HUDEP-2 (cell line): ENCODE measurements around the gene AP3D1.
A peak's percentile ranks its signal among the peaks of the same experiment; 100 is the strongest.
"Not testable (repeated sequence)": the region's sequence is repeated elsewhere in the genome, so short reads cannot be mapped to it uniquely, and the experiment has no call there.

Experiments
- DNase-seq, 76 experiments: peaks; one replicate each; lab custom pipeline; 2025; ENCODE audit not compliant: unreplicated experiment in 76 of 76; lab: John Stamatoyannopoulos, UW

Gene AP3D1

DNA sequence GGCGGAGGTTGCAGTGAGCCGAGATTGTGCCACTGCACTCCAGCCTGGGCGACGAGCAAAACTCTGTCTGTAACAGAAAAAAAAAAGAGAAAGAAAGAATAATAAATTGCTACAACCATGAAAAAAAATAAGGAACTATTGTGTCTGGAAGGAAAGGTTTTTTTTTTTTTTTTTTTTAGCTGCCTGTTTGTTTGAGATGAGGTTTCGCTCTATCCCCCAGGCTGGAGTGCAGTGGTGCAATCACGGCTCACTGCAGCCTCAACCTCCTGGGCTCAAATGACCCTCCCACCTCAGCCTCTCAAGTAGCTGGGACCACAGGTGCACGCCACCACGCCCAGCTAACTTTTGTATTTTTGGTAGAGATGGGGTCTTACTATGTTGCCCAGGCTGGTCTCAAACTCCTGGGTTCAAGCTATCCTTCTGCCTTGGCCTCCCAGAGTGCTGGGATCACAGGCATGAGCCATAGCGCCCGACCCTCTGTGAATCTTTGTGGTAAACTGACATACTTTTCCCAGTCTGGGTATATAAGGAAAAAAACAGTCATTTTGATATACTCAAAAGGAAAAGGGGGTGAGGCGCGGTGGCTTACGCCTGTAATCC is 59.3 kb downstream of the AP3D1 start:
- not testable (repeated sequence) for DNase-seq

DNA sequence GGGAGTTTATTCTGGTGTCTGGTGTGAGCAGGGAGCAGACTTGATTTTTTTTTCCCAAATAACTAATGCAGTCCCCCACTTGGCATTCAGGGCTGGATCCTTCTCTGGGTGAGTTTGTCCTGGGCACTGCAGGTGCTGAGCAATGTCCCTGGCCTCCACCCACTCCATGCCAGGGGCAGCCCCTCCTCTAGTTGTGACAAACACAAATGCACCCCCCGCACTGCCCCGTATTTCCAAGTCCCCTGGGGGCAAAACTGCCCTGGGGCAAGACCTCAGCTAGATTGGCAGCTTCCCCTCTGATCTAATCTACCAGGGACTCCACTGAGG is 61.7 kb downstream of the AP3D1 start:
- DNase-seq: no peak

DNA sequence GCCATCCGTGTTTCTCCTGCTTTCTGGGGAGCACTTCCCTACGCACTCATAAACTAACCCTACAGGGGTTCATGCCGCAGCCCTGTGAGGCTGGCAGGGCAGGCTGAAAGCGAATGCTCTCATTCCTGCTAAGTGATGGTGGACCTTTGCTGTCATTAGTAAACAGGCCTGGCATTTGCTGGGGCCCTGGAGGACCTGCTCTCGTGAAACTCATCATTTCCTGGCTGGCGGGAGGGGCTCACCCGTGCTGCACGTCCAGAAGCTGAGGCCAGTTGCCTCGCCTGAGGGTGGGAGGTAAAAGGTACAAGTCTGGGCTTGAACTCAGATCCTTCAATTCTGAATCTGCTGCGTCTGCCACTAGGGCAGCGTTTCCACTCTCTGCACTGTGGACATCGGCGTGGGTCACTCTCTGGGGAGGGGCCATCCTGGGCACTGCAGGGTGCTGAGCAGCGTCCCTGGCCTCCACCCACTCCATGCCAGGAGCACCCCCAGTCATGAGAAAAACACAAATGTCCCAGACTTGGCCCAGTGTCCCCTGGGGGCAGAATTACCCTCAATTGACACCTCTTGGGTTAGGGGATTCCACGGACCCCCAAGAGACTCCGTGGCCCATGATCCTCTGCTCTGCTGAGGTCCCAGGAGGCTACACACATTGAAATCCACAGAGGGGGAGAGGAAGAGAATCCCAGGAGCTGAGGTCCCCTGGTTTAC is 62.2 kb downstream of the AP3D1 start:
- no peak for DNase-seq

DNA sequence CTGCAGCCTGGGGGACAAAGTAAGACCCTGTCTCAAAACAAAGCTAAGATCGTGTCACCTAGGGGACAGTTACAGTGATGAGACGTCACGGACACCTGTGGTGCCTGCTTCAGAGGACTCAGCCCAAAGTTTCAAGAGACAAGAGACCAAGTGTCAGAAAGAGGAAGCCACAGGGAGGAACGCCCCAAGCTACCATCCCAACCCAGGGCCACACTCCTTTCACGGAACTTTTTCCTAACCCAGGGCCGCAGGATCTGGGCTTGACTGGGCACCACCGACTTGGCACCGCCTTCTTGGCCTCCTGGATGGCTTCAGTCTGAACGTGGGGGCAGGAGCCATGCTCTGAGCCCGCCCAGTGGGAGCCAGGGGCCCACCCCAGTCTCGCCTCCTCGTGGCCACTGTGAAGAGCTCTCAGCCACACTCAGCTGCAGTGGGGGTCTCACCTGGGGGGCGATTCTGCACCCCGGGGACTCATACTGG is 63.7 kb downstream of the AP3D1 start:
- DNase-seq: no peak

DNA sequence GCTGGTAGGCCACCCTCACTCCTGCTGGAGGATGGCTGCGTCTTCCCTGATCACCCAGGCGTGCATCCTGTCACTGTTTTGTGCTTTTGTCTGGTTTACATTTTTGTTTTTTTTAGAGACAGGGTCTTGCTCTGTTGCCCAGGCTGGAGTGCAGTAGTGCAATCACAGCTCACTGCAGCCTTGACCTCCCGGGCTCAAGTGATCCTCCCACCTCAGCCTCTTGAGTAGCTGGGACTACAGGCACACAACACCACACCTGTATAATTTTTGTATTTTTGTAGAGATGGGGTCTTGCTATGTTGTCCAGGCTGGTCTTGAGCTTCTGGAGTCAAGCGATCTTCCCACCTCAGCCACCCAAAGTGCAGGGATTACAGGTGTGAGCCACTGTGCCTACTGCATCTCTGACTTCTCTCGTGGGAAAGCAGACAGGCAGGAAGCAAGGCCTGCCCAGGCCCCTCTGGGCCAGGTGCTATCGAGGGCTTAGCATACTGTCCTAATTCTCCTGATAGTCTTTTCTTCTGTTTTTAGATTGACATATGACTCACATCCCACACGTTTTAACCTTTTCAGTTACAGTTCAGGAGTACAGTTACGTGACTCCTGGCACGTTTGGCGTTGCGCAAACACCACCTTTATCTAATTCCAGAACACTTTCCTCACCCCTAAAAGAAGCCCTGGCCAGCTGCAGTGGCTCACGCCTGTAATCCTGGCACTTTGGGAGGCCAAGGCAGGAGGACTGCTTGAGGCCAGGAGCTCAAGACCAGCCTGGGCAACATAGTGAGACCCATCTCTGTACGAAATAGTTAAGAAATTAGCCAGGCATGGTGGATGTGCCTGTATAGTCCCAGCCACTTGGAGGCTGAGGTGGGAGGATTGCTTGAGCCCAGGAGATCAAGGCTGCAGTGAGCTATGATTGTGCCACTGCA is 64.4 kb downstream of the AP3D1 start:
- not testable (repeated sequence) for DNase-seq

DNA sequence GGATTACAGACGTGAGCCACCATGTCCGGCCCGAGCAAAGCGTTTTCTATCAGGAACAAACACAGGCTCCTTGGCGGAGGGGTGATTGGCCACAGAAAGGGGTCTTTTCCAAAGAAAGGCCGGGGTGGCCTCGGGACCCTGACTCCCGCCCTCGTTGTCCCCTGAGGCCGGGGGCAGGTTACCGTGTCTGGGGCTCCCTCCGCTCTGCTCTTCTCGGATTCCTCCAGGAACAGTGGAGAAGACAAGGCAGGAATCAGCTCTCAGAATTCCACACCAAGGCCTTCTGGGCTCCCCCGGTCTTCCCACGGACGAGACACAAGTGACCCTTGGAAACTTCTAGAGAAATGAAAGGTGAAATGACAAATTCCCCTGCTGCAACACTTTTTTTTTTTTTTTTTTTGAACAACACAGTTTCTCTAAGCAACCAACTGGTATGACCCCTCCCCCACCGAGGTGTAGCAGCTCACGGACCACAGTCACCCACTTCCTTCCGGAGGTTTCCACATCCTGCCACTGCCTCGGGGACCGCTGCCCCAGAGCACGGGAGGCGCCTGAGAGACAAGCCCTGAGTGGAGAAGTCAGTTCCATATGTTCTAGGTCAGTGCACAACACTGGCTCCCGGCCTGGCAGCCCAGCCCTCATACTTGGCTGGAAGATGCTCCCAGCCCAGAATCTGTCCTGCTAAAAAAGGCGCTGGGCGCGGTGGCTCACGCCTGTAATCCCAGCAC is 66.2 kb downstream of the AP3D1 start:
- DNase-seq: peak in 2 of 76 experiments; percentile 11 to 27

DNA sequence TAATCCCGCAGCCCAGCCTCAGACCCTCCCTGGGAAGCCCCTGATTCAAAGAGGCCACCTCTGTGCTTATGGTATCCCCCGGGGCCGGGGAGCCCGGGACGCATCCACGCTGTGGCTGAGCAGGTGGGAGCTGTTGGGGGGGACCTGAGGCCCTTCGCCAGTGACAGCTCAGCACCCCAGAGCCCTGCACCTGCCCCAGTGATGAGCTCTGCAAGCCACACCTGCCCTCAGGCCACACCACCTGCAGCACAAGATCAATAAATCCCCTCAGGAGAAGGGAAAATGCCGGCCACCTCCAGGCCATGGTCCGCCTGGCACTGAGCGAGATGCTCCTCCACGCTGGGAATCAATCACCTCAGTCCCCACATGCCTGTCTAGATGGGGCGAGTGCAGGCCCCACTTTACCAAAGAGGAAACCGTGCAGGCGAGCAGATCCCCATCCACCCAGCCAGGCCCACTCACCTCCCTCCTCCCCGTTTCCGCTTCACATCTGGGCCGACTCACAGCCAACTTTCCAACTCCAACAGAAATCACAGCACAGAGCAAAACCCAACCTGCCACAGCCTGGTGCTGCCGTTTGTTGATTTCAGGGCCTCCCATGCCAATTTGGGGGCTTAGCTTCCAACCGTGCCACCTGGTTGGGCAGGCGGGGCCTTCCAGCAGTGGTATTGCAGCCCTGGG is 68.1 kb downstream of the AP3D1 start:
- no peak for DNase-seq

DNA sequence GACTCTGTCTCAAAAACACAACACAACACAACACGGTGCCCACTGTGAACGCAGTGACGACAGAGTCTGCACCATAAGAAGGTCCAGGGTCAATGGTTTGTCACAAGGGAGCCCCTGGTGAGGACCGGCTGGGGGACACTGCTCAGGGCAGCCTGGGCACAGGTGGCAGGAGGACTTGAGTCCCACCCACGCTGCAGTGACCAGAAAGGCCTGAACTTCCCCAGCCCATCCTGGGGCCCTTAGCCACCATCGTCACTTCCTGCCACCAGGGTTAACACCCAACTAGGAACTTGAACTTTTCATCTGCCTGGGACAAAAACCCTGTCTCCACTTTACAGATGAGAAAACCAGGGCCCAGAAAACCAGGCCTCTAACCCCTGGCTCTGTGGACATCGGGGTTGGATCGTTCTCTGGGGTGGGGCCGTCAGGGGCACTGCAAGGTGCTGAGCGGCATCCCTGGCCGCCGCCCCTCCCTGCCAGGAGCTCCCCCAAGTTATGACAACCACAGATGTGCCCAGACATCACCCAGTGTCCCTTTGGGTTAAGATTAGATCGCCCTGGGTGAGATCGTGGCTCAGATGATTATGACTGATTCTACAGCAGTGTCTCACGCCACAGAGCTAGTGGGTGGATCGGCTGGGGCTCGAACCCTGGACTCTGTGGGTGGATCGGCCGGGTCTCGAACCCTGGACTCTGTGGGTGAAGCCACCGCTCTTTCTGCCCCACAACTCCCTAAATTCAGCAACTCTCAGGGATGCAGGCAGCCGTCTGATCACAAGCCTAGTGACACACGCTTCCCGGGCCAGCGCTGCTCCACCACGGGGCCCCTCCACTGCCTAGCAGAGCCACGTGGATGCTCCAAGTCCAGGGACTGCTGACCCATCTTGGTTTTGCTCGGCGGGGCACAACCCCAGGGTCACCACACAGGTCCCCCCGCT is 69.2 kb downstream of the AP3D1 start:
- no peak for DNase-seq

DNA sequence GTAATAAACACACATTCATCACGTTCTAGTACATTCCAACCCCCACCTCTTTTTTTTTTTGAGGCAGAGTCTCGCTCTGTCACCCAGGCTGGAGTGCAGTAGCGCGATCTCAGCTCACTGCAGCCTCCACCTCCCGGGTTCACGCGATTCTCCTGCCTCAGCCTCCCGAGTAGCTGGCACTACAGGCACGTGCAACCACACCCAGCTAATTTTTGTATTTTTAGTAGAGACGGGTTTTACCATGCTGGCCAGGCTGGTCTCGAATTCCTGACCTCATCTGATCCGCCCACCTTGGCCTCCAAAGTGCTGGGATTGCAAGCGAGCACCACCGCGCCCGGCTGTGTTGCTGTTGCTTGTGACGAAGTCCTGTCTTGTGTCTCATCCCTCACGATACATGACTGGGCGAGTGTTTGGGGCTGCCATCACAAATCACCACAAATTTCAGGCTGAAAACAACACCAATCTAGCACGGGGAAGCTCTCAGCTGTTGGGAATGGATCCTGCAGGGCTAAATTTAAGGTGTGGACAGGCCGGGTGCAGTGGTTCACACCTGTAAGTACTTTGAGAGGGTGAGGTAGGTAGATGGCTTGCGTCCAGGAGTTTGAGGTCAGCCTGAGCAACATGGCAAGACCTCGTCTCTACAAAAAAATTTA is 70.9 kb downstream of the AP3D1 start:
- DNase-seq: no peak

DNA sequence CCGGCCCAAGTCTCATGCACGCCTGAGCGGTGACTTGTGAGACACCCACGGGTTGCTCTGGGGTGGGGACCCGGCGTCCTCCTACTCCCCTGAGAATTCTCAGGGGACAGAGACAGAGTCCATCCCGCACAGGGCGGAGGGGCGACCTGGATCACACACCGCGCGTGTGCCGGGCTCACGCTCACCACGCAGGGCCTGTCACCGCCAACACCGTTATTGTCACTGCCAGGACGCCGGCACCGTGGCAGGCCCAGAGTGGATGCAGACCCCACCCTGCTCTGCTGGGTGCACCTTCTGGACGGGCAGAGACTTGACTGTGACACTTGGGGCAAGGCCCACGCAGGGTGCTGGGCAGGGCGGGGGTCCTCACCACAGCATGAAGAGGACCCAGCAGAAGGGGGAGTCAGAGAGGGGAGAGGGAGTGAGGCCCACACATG is 71.5 kb downstream of the AP3D1 start:
- DNase-seq: no peak

DNA sequence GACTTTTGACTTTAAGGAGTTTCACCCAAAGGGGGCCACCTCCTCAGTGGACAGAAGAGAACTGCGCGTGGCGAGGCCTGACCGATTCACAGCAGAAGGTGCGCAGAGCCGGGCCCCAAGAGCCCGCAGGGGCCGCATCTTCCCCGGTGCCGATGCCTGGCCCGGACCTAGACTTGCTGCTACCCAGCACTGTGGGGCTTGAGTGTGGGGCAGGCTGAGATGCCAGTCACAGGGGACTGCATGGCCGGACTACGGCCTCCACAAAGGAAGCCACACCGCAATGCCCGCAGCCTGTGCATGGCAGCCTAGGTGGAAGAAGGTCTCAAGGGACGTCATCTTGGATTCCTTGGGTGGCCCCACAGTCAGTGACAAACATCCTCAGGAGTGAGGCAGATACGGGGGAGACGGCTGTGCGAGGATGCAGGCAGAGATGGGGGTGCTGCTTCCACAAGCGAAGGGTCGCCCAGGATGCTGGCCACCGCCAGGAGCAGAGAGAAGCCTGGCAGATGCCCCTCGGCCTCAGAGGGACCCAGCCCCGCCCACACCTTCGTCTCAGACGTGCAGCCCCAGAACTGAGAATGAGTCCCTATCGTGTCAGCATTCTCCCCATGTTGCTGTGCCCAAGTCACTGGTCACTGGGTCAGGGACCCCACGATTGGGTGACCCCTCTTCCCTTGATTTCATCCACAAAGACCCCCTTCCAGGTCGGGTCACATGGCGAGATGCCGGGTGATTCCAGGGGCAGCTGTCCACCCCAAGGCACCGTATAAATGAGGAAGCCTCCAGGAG is 72.1 kb downstream of the AP3D1 start:
- DNase-seq: no peak

DNA sequence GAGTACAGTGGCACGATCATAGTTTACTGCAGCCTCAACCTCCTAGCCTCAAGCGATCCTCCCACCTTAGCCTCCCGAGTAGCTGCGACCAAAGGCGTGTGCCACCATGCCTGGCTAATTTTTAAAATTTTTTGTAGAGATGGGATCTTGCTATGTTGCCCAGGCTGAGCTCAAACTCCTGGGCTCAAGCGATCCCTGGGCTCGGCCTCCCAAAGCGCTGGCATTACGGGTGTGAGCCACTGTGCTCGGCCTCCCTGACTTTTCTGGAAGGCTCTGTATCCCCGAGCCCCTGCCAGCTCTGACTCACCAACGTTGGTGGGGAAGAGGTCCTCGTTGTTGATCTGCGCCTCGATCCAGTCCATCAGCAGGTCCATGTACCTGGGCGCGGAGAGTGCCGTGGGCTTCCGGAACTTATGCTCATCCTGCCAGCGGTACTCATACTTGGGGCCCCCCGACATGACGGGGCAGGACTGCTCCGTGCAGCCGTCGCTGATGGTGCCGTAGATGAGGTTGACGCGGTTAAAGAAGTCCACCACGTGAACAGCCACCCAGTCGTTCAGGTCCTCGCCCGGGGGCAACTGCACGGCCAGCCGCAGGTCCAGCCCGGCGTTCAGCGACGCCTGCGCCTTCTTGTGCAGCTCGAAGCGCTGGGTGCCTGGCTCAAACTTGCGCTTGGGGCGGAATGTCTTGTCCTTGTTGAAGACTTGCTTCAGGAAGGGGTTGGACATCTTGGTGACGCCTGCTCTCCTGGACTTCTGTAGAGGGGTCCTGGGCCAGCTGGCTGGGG is 73.3 kb downstream of the AP3D1 start:
- no peak for DNase-seq

DNA sequence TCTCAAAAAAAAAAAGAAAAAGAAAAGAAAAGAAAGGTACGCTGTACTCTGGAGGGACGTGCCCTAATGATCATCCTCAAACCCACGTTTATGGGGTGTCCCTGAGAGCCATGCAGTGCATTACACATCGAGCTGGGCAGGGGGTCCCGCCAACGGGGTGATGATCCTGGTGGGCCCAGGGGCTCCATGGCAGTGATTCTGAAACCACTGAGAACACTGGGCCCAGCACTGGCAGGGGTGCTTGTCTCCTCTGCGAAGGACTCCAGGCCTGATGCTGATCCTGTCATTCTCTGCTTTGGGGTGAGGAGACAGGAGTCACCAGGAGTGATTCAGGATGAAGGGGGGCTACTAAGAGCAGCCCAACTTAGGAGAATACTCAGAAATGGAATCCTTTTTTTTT is 74.0 kb downstream of the AP3D1 start:
- no peak for DNase-seq

DNA sequence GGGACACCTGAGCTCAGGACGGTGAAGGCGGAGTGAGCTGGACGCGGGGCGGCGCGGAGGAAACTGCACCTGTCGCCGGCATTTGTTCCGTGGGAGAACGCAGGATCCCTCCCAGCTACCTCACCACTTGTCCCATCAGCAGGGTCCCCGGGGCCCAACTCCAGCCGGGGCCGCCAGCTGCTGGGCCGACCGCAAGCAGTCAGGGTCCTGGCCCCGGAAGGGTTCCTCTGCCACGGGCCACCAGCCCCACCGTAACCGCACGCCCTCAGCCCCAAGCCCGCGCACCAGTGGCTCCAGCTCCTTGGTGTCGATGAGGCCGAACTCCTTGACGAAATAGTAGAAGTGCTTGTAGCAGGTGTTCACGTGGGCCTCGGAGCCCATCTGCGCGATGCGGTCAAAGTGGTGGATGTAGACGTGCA is 74.8 kb downstream of the AP3D1 start:
- no peak for DNase-seq

DNA sequence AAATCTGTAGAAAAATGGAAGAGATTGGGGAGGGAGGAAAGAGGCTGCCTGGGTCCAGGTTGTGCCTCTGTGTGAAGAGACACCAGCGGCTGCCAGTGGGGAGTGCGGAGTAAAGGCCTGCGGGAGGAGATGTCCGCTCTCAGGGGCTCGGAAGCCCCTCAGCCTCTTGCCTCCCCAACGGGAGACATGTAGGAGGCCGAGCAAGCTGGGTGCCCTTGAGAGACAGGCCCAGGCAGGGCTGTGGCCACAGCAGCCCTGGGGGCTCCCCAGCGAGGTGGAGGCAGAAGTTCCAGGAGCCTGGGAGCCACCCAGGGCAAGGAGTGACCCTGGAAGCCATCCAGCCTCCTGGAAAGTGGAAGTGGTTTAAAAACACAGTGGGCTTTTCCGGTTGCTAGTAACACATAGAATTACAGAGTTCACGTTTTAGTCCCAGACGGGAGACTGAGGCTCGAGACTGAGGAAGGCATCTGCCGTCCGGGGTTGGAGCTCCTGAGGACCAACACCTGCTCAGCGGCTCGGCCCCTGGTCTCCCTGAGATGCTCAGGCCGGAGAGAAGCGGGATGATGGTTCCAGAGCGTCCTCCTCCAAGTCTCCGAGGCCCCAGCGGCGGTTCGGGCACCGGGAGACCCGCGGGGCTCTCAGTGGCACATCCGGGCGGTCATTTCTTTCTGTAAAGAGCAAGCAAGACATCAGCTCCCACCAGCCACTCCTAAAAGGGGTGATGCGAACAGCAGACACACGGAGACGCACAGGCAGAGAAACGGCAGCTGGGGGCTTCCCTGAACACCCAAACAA is 78.4 kb downstream of the AP3D1 start:
- DNase-seq: no peak

DNA sequence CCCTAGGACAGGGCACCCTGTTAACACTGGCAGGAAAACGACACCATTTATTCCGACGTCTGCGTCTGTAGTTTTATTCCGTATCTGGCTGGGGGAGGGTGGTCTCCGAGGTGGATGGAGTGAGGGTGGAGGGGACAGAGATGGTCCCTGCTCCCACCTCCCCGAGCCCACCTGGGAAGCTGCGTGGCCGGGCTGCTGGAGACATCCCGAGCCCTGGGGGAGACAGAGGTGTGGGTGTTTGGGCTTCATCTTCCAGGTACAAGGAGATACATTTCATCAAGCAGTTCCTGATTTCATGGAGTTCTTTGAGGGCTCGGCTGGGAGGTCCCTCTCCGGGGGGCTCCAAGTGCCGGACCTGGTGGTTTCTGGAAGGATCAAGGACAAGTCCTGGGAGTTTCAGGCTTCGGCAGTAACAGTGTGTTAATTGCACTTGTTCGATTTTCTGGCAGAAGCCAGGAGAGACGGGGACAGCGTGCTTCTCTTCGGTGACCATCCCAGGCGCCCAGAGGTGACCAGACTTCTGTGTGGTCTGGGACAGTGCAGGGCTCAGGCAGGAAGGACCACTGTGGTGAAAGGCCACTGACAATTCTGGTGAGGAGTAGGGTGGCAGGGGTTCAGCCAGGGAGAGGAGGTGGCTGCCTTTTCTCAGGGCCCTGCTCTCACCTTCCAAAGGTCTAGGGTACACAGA is 80.2 kb downstream of the AP3D1 start:
- no peak for DNase-seq
